Liver (tissue), 9 donors: ENCODE measurements around the gene THOP1. TPM values are rescaled to one million over a fixed set of nuclear protein-coding genes. Genes with fewer than 3 reads are reported as not detected.

Experiments
- DNase-seq: peaks from one replicate; pipeline ENCODE4 v3.0.0-alpha.2; 2017; ENCODE audit warnings: low spot score
- H3K27ac ChIP-seq, 2 donors: one replicate each; pipeline ENCODE4 v1.7.0; 2013; ENCODE audit warnings: inconsistent platforms in 2 of 2, low read length in 2 of 2, control low read depth in 1 of 2, low read depth in 1 of 2, mild to moderate bottlenecking in 1 of 2
- H3K27me3 ChIP-seq, 4 donors: one replicate each; pipeline versions ENCODE4 v1.6.1 to v1.7.0; 2013; ENCODE audit warnings: low read length in 3 of 4, inconsistent platforms in 1 of 4, mild to moderate bottlenecking in 1 of 4, moderate library complexity in 1 of 4; ENCODE audit not compliant: control insufficient read depth in 4 of 4, insufficient read depth in 4 of 4
- H3K36me3 ChIP-seq, 4 donors: one replicate each; pipeline versions ENCODE4 v1.6.1 to v1.7.0; 2013; ENCODE audit warnings: low read length in 3 of 4, mild to moderate bottlenecking in 3 of 4, low read depth in 1 of 4, moderate library complexity in 1 of 4; ENCODE audit not compliant: control insufficient read depth in 4 of 4, insufficient read depth in 3 of 4
- H3K4me1 ChIP-seq, 4 donors: one replicate each; pipeline versions ENCODE4 v1.6.1 to v1.7.0; 2013; ENCODE audit warnings: low read length in 3 of 4, mild to moderate bottlenecking in 3 of 4, moderate library complexity in 1 of 4; ENCODE audit not compliant: control insufficient read depth in 4 of 4, insufficient read depth in 4 of 4
- H3K4me3 ChIP-seq, 3 donors: one replicate each; pipeline versions ENCODE4 v1.6.1 to v1.7.0; 2013; ENCODE audit warnings: low read length in 3 of 3, control low read depth in 1 of 3, low read depth in 1 of 3, mild to moderate bottlenecking in 1 of 3
- H3K9ac ChIP-seq, 2 donors: one replicate each; pipeline ENCODE4 v1.7.0; 2013; ENCODE audit warnings: low read length in 2 of 2, mild to moderate bottlenecking in 2 of 2, moderate library complexity in 2 of 2, control low read depth in 1 of 2, low read depth in 1 of 2
- H3K9me3 ChIP-seq, 4 donors: one replicate each; pipeline versions ENCODE4 v1.6.1 to v1.7.0; 2013; ENCODE audit warnings: low read length in 3 of 4; ENCODE audit not compliant: control insufficient read depth in 4 of 4
- ATF3 ChIP-seq: IDR thresholded peaks from 2 replicates; pipeline ENCODE4 v1.6.1; 2016; ENCODE audit warnings: antibody characterized with exemption
- CTCF ChIP-seq: fragments of 150-350 bp; IDR thresholded peaks from 2 replicates; pipeline ENCODE4 v1.5.1; 2017; ENCODE audit warnings: improper control_type of control experiment, low read depth, low read length; ENCODE audit not compliant: missing input control
- FOXA1 ChIP-seq: IDR thresholded peaks from 2 replicates; pipeline ENCODE4 v1.6.1; 2016; ENCODE audit warnings: antibody characterized with exemption
- FOXA2 ChIP-seq: IDR thresholded peaks from 2 replicates; pipeline ENCODE4 v1.6.1; 2016; ENCODE audit warnings: antibody characterized with exemption
- GABPA ChIP-seq, 2 donors: IDR thresholded peaks in 1 of 2; conservative IDR thresholded peaks in 1 of 2; 2 replicates each; pipeline ENCODE4 v1.6.1; 2016; ENCODE audit warnings: antibody characterized with exemption in 2 of 2, mild to moderate bottlenecking in 1 of 2, moderate library complexity in 1 of 2
- HNF4G ChIP-seq: IDR thresholded peaks from 2 replicates; pipeline ENCODE4 v1.6.1; 2016; ENCODE audit warnings: antibody characterized with exemption
- NR2F2 ChIP-seq: IDR thresholded peaks from 2 replicates; pipeline ENCODE4 v1.6.1; 2016; ENCODE audit warnings: antibody characterized with exemption
- SP1 ChIP-seq: IDR thresholded peaks from 2 replicates; pipeline ENCODE4 v1.6.1; 2018; ENCODE audit warnings: antibody characterized with exemption, mild to moderate bottlenecking
- TAF1 ChIP-seq: conservative IDR thresholded peaks from 2 replicates; pipeline ENCODE4 v1.6.1; 2016; ENCODE audit warnings: antibody characterized with exemption, mild to moderate bottlenecking
- WGBS: extraction: QIAGEN DNeasy Blood & Tissue Kit; methylation state at CpG from one replicate; pipeline ENCODE4 v1.1.7; 2013; 5-methylcytosine and 5-hydroxymethylcytosine counted together
- polyA plus RNA-seq, 2 donors: library from polyadenylated mRNA; stranded (reverse) in 1 of 2; unstranded in 1 of 2; fragments of 200-250 nt in 1 of 2; fragments of >200 nt in 1 of 2; fragmentation: Nextera tagmentation in 1 of 2; extraction: Ambion mirVana in 1 of 2; gene quantifications; one replicate each; pipeline versions ENCODE4 v1.2.1 to v1.2.3, GENCODE V29; 2013 to 2015
- total RNA-seq, 2 donors: library from RNA; depleted of rRNA; stranded (reverse); fragments of >200 nt; gene quantifications; one replicate each; pipeline ENCODE4 v1.2.3, GENCODE V29; 2014
- TF ChIP-seq, protein P1 (sequence below): IDR thresholded peaks from 2 replicates; pipeline ENCODE4 v1.6.1; 2016; ENCODE audit warnings: antibody characterized with exemption
- TF ChIP-seq, protein P2 (sequence below): IDR thresholded peaks from 2 replicates; pipeline ENCODE4 v1.6.1; 2016; ENCODE audit warnings: antibody characterized with exemption, mild to moderate bottlenecking
- donor health status: healthy.
- donor health status: healthy.
- donor health status: healthy.
- donor health status: healthy.
- donor health status: healthy.

The THOP1 gene
- total and polyA plus RNA-seq, 4 donors = 39.1 to 56.2 (median 44.7) TPM

DNA sequence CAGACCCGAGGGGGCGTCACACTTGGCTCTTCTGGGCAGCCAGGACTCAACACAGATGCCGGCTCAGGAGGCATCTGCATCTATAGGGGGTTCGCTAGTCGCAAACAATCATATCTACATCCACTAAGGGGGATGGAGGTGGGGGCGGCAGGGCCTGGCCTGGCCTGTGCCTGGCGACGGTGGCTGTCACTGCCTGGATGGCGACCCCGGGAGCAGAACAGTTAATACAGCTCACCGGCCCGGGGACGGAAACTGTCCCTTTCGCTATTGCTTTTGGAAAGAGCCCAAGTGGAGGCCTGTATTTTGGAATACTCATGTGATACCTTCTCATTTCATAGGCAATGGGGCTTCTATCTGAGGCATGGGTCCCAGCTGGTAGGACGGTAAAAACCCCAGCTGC, 19.9 kb upstream of the THOP1 start:
- H3K27ac ChIP-seq = no peak overlapping the region
- no peak overlapping the region for H3K4me3 ChIP-seq
- no peaks in the 10 kb centered on the region for H3K27me3 ChIP-seq
- WGBS = 92% methylated on average over 15 of the region's 15 CpGs
- no peak for TF ChIP-seq GABPA (IDR thresholded peaks at IDR 0.05 in 1 of 2, conservative IDR thresholded peaks at IDR 0.05 in 1 of 2)
- H3K4me1 ChIP-seq = peaks cover 0 to 3% (median 0%) of the 10 kb centered on the region in 4 donors
- no peak overlapping the region for H3K9ac ChIP-seq
- H3K9me3 ChIP-seq = no peaks in the 10 kb centered on the region
- DNase-seq = no peak
- peaks cover 3 to 54% (median 9%) of the 10 kb centered on the region in 4 donors for H3K36me3 ChIP-seq

- peaks cover 0 to 3% (median under 1%) of the 10 kb centered on the region in 4 donors for H3K4me1 ChIP-seq
- WGBS = 98% methylated on average over 35 of the region's 35 CpGs
- H3K27ac ChIP-seq = no peak overlapping the region
- no peaks in the 10 kb centered on the region for H3K9me3 ChIP-seq
- no peak for TF ChIP-seq ATF3
- TF ChIP-seq, protein P1, sequence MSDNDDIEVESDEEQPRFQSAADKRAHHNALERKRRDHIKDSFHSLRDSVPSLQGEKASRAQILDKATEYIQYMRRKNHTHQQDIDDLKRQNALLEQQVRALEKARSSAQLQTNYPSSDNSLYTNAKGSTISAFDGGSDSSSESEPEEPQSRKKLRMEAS = no peak
- TF ChIP-seq NR2F2 = no peak
- TF ChIP-seq TAF1 = no peak
- no peak for TF ChIP-seq HNF4G
- no peak for TF ChIP-seq FOXA1
- TF ChIP-seq FOXA2 = no peak
- TF ChIP-seq, protein P2, sequence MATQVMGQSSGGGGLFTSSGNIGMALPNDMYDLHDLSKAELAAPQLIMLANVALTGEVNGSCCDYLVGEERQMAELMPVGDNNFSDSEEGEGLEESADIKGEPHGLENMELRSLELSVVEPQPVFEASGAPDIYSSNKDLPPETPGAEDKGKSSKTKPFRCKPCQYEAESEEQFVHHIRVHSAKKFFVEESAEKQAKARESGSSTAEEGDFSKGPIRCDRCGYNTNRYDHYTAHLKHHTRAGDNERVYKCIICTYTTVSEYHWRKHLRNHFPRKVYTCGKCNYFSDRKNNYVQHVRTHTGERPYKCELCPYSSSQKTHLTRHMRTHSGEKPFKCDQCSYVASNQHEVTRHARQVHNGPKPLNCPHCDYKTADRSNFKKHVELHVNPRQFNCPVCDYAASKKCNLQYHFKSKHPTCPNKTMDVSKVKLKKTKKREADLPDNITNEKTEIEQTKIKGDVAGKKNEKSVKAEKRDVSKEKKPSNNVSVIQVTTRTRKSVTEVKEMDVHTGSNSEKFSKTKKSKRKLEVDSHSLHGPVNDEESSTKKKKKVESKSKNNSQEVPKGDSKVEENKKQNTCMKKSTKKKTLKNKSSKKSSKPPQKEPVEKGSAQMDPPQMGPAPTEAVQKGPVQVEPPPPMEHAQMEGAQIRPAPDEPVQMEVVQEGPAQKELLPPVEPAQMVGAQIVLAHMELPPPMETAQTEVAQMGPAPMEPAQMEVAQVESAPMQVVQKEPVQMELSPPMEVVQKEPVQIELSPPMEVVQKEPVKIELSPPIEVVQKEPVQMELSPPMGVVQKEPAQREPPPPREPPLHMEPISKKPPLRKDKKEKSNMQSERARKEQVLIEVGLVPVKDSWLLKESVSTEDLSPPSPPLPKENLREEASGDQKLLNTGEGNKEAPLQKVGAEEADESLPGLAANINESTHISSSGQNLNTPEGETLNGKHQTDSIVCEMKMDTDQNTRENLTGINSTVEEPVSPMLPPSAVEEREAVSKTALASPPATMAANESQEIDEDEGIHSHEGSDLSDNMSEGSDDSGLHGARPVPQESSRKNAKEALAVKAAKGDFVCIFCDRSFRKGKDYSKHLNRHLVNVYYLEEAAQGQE = no peak
- no peak for TF ChIP-seq SP1
- no peak overlapping the region for H3K9ac ChIP-seq
- no peak overlapping the region for H3K4me3 ChIP-seq
- no peak for DNase-seq
- peaks cover 3 to 45% (median 9%) of the 10 kb centered on the region in 4 donors for H3K36me3 ChIP-seq
- no peaks in the 10 kb centered on the region for H3K27me3 ChIP-seq
These were observed 18.5 kb upstream of the THOP1 start for GRCh38 chr19:2766594-2767372.

GRCh38 chr19:2767688-2768087, 17.6 kb upstream of the THOP1 start:
- no peak overlapping the region for H3K27ac ChIP-seq
- no peaks in the 10 kb centered on the region for H3K27me3 ChIP-seq
- no peak overlapping the region for H3K4me3 ChIP-seq
- peaks cover 3 to 37% (median 9%) of the 10 kb centered on the region in 4 donors for H3K36me3 ChIP-seq
- DNase-seq = no peak
- no peak overlapping the region for H3K9ac ChIP-seq
- H3K4me1 ChIP-seq = peaks cover 0 to 3% (median under 1%) of the 10 kb centered on the region in 4 donors
- no peaks in the 10 kb centered on the region for H3K9me3 ChIP-seq
- TF ChIP-seq NR2F2 (no peak), CTCF (no peak), TAF1 (no peak), FOXA1 (no peak)
- 97% methylated on average over 19 of the region's 19 CpGs for WGBS
